Gastroesophageal sphincter (tissue), 4 donors: Measurements from ENCODE around the gene ZEB1. TPM values are rescaled to one million over a fixed set of nuclear protein-coding genes. Genes with fewer than 3 reads are reported as not detected.
"Not testable (repeated sequence)": the region's sequence is repeated elsewhere in the genome, so short reads cannot be mapped to it uniquely, and the experiment has no call there.

Experiments
- ATAC-seq: fragments of 150-250 bp; one replicate; pipeline ENCODE4 v1.9.1; 2016; ENCODE audit warnings: mild to moderate bottlenecking, moderate library complexity
- H3K27ac ChIP-seq, 4 donors: fragments of 200-600 bp; sonication (generic) in 3 of 4; 1 replicate in 3 of 4; 2 replicates in 1 of 4; pipeline ENCODE4 v1.5.1; 2016 to 2019
- H3K27me3 ChIP-seq: fragments of 200-600 bp; sonication (generic); one replicate; pipeline ENCODE4 v1.5.1; 2019
- H3K36me3 ChIP-seq, 2 donors: fragments of 200-600 bp; sonication (generic); one replicate each; pipeline ENCODE4 v1.5.1; 2019; ENCODE audit warnings: control low read depth in 1 of 2
- H3K4me1 ChIP-seq, 3 donors: fragments of 200-600 bp; sonication (generic); 1 replicate in 2 of 3; 2 replicates in 1 of 3; pipeline ENCODE4 v1.5.1; 2016 to 2019; ENCODE audit warnings: control low read depth in 2 of 3
- H3K4me3 ChIP-seq, 2 donors: fragments of 200-600 bp; sonication (generic); one replicate each; pipeline ENCODE4 v1.5.1; 2019; ENCODE audit warnings: mild to moderate bottlenecking in 1 of 2, moderate library complexity in 1 of 2
- H3K9me3 ChIP-seq, 3 donors: fragments of 200-600 bp; sonication (generic); one replicate each; pipeline ENCODE4 v1.5.1; 2017 to 2019; ENCODE audit warnings: control low read depth in 2 of 3
- CTCF ChIP-seq, 4 experiments: fragments of 200-600 bp in 2 of 4; fragments of 450-650 bp in 2 of 4; sonication (generic) in 1 of 4; IDR thresholded peaks; one replicate each; pipeline ENCODE4 v1.5.1; 2017 to 2019; ENCODE audit warnings: antibody characterized with exemption in 4 of 4, mild to moderate bottlenecking in 2 of 4, moderate library complexity in 2 of 4
- EP300 ChIP-seq: sonication (generic); formaldehyde crosslinking; IDR thresholded peaks from one replicate; pipeline ENCODE4 v1.6.1; 2017; ENCODE audit warnings: antibody characterized with exemption, mild to moderate bottlenecking
- POLR2A ChIP-seq, 2 donors: fragments of 450-650 bp; IDR thresholded peaks; one replicate each; pipeline ENCODE4 v1.6.1; 2017; ENCODE audit warnings: antibody characterized with exemption in 2 of 2, mild to moderate bottlenecking in 2 of 2, moderate library complexity in 1 of 2
- POLR2AphosphoS5 ChIP-seq: sonication (generic); formaldehyde crosslinking; IDR thresholded peaks from one replicate; pipeline ENCODE4 v1.6.1; 2017; ENCODE audit warnings: antibody characterized with exemption
- WGBS, 2 donors: methylation state at CpG; one replicate each; pipeline ENCODE4 v1.1.5; 2018; ENCODE audit warnings: low coverage in 1 of 2; 5-methylcytosine and 5-hydroxymethylcytosine counted together
- total RNA-seq, 4 donors: library from RNA; depleted of rRNA; stranded (reverse); fragments of >200 nt; gene quantifications; one replicate each; pipeline ENCODE4 v1.1.0, GENCODE V29; 2016

ZEB1 gene
- total RNA-seq, 4 donors from 2014 or later, result 191 to 219 (median 198) TPM

GRCh38 chr10:31399171-31399570 is 80.2 kb downstream of the ZEB1 start:
- H3K4me3 ChIP-seq, result no peak overlapping the region
- no peak for ATAC-seq
- H3K4me1 ChIP-seq, result peaks cover 7 to 69% (median 12%) of the 10 kb centered on the region in 3 donors
- H3K36me3 ChIP-seq, result no peaks in the 10 kb centered on the region
- no peaks in the 10 kb centered on the region for H3K27me3 ChIP-seq
- no peaks in the 10 kb centered on the region for H3K9me3 ChIP-seq
- 100% methylated on average over 1 to 2 of the region's 5 CpGs for WGBS, 2 donors
- TF ChIP-seq POLR2AphosphoS5 (no peak), POLR2A (IDR thresholded peaks at IDR 0.05) (no peak), CTCF (IDR thresholded peaks at IDR 0.05) (no peak), EP300 (no peak)
- H3K27ac ChIP-seq, result no peak overlapping the region

GRCh38 chr10:31399631-31400030 is 80.6 kb downstream of the ZEB1 start:
- no peak overlapping the region for H3K27ac ChIP-seq

GRCh38 chr10:31401287-31401686 is 82.3 kb downstream of the ZEB1 start:
- no peak for TF ChIP-seq POLR2A (IDR thresholded peaks at IDR 0.05)
- no peak for TF ChIP-seq EP300
- no peak for TF ChIP-seq POLR2AphosphoS5
- TF ChIP-seq CTCF (IDR thresholded peaks at IDR 0.05), result no peak
- H3K9me3 ChIP-seq, result no peaks in the 10 kb centered on the region
- 66 to 81% methylated on average over 3 of the region's 3 CpGs for WGBS, 2 donors
- H3K36me3 ChIP-seq, result no peaks in the 10 kb centered on the region
- ATAC-seq, result no peak
- H3K4me3 ChIP-seq, result no peak overlapping the region
- peaks cover 5 to 58% (median 5%) of the 10 kb centered on the region in 3 donors for H3K4me1 ChIP-seq
- no peak overlapping the region for H3K27ac ChIP-seq
- no peaks in the 10 kb centered on the region for H3K27me3 ChIP-seq

More at GRCh38 chr10:31399631-31400030, 80.6 kb downstream of the ZEB1 start:
- H3K4me1 ChIP-seq, result peaks cover 9 to 73% (median 12%) of the 10 kb centered on the region in 3 donors
- TF ChIP-seq POLR2AphosphoS5, result no peak
- no peak for TF ChIP-seq CTCF (IDR thresholded peaks at IDR 0.05)
- no peak for TF ChIP-seq POLR2A (IDR thresholded peaks at IDR 0.05)
- H3K9me3 ChIP-seq, result no peaks in the 10 kb centered on the region
- H3K27me3 ChIP-seq, result no peaks in the 10 kb centered on the region
- ATAC-seq, result no peak
- no peaks in the 10 kb centered on the region for H3K36me3 ChIP-seq
- no peak overlapping the region for H3K4me3 ChIP-seq

- no peaks in the 10 kb centered on the region for H3K36me3 ChIP-seq
- H3K4me1 ChIP-seq, result peaks cover 2 to 31% (median 3%) of the 10 kb centered on the region in 3 donors
- no peak overlapping the region for H3K27ac ChIP-seq
- no peak overlapping the region for H3K4me3 ChIP-seq
- TF ChIP-seq POLR2A (IDR thresholded peaks at IDR 0.05) (no peak), CTCF (IDR thresholded peaks at IDR 0.05) (no peak)
- no peak for ATAC-seq
- H3K9me3 ChIP-seq, result no peaks in the 10 kb centered on the region
- H3K27me3 ChIP-seq, result no peaks in the 10 kb centered on the region
Observed at GRCh38 chr10:31404640-31405039, 85.6 kb downstream of the ZEB1 start.

GRCh38 chr10:31405829-31406228 is 86.8 kb downstream of the ZEB1 start:
- H3K4me3 ChIP-seq, H3K27ac ChIP-seq, H3K9me3 ChIP-seq, H3K36me3 ChIP-seq, ATAC-seq, H3K27me3 ChIP-seq: not testable (repeated sequence)
- peaks cover 0 to 23% (median 2%) of the 10 kb centered on the region in 3 donors for H3K4me1 ChIP-seq
- WGBS, 2 donors, result 85 to 100% methylated on average over 3 of the region's 3 CpGs

- H3K4me1 ChIP-seq, result peaks cover 0 to 14% (median 0%) of the 10 kb centered on the region in 3 donors
- H3K27me3 ChIP-seq, ATAC-seq, H3K4me3 ChIP-seq, H3K27ac ChIP-seq, H3K9me3 ChIP-seq, H3K36me3 ChIP-seq: not testable (repeated sequence)
- WGBS, 2 donors, result 100% methylated on average over 2 of the region's 2 CpGs; no CpG with 5 or more reads in 1 of the 2 donors
Observed at GRCh38 chr10:31412397-31412796, 93.4 kb downstream of the ZEB1 start.
